Stimulated activated memory B cell treated with anti-CD40 and anti-IgM and Interleukin-4, amounts not matched to agents 10 μg/mL and 1 μg/mL and 100 μg/mL, for 72 hours (primary cell): ENCODE measurements around the gene TPRG1L.
A peak's percentile ranks its signal among the peaks of the same experiment; 100 is the strongest.
"Not testable (repeated sequence)": the region's sequence is repeated elsewhere in the genome, so short reads cannot be mapped to it uniquely, and the experiment has no call there.

Experiments used
- ATAC-seq: fragments of 150-1000 bp; cut with Tn5 transposase; 2 replicates; pipeline ENCODE4 v1.10.0; 2021
- H3K27ac Mint-ChIP-seq: one replicate; pipeline ENCODE4 v1.8.0; 2022; ENCODE audit warnings: mild to moderate bottlenecking, mixed read lengths
- H3K27me3 Mint-ChIP-seq: one replicate; pipeline ENCODE4 v1.8.0; 2022; ENCODE audit warnings: mixed read lengths
- H3K36me3 Mint-ChIP-seq: one replicate; pipeline ENCODE4 v1.8.0; 2022; ENCODE audit warnings: mixed read lengths
- H3K4me1 Mint-ChIP-seq: one replicate; pipeline ENCODE4 v1.8.0; 2022; ENCODE audit warnings: mixed read lengths
- H3K4me3 Mint-ChIP-seq: one replicate; pipeline ENCODE4 v1.8.0; 2022; ENCODE audit warnings: mild to moderate bottlenecking, moderate library complexity, mixed read lengths
- H3K9me3 Mint-ChIP-seq: one replicate; pipeline ENCODE4 v1.8.0; 2022; ENCODE audit warnings: mixed read lengths

The TPRG1L gene

DNA sequence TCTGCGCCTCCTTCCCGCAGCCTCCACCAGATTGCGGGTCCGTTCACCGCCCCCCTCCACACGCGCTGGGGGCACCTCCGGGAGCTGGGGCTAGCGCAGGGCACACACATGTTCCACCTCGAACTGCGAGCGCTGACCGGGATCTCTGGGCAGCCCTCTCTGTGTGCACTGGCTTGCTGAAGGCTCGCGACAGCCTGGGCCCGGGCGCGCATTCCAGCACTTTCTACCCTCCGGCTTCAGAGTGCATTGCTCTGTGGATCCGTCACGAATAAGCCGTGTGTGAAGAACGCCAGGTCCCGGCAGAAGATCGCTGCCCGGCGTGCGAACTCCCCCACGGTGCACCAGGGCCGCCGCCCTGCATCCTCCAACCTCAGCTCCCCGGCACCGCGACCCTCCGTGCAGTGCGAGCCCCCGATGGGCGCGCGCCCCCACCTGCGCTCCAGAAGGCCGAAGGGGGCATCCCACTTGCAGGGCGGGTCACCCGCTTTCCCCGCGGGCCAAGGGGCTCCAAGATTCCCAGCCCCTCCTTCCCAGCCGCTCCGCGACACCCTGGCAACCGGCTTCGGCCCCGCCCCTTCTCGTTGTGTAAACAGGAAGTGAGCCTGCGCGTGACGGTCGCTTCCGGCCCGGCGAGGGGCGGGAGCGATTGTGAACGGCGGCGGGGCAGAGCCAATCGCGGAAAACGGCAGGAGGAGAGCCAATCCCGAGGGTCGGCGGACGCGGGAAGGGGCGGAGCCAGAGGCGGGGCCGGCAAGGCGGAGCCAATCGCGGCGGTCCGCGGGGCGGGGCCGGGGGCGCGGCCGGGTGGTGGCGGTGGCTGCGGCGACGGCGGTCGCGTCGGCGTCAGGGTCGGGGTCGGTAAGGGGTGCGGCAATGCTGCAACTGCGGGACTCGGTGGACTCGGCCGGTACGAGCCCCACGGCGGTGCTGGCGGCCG is at the start of gene TPRG1L:
TSS of gene TPRG1L (plus strand) at position 816 of the 937 bp plus-strand sequence. CDS start at position 874, 58 bp downstream.
- peak; percentile 98 for ATAC-seq
- H3K9me3 Mint-ChIP-seq = no peaks in the 10 kb centered on the region
- H3K4me3 Mint-ChIP-seq = peak within 1 kb of the TSS; percentile 87
- H3K27me3 Mint-ChIP-seq = no peaks in the 10 kb centered on the region
- peaks cover 8% of the 10 kb centered on the region for H3K36me3 Mint-ChIP-seq
- H3K27ac Mint-ChIP-seq = peak within 1 kb of the TSS; percentile 83
- peaks cover 47% of the 10 kb centered on the region for H3K4me1 Mint-ChIP-seq

DNA sequence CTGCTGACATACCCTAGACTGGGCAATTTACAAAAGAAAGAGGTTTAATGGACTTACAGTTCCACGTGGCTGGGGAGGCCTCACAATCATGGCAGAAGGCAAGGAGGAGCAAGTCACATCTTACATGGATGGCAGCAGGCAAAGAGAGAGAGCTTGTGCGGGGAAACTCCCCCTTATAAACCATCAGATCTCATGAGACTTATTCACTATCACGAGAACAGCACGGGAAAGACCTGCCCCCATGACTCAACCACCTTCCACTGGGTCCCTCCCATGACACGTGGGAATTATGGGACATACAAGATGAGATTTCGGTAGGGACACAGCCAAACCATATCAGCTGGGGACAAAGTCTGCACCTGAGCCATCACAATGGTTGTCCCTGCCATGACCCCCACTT is 49.3 kb upstream of the TPRG1L start:
- not testable (repeated sequence) for ATAC-seq, H3K36me3 Mint-ChIP-seq, H3K4me3 Mint-ChIP-seq, H3K9me3 Mint-ChIP-seq, H3K27ac Mint-ChIP-seq
- H3K27me3 Mint-ChIP-seq = peaks cover 43% of the 10 kb centered on the region
- peaks cover 22% of the 10 kb centered on the region for H3K4me1 Mint-ChIP-seq

DNA sequence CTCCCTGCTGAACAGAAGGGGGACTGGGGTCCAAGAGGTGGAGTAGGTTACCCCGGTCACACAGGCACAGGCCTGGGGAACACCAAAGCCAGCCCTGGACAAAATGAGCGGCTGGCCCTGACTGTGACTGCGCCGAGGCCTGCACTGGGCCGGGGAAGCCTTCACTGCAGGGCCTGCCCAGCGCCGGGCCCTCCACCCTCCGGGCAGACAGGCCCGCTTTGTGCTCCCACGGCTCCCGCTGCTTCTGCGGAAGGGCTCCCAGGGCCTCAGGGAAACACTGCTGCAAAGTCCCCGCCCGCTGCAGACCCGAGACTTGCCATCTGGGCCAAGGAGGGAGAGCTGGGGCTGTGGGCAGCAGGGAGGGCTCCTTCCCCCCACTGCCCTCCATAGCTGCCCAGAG is 48.8 kb upstream of the TPRG1L start:
- no peak for ATAC-seq
- H3K9me3 Mint-ChIP-seq = peaks cover 3% of the 10 kb centered on the region
- peaks cover 17% of the 10 kb centered on the region for H3K4me1 Mint-ChIP-seq
- H3K27ac Mint-ChIP-seq = no peak overlapping the region
- peaks cover 40% of the 10 kb centered on the region for H3K27me3 Mint-ChIP-seq
- H3K4me3 Mint-ChIP-seq = no peak overlapping the region
- no peaks in the 10 kb centered on the region for H3K36me3 Mint-ChIP-seq

DNA sequence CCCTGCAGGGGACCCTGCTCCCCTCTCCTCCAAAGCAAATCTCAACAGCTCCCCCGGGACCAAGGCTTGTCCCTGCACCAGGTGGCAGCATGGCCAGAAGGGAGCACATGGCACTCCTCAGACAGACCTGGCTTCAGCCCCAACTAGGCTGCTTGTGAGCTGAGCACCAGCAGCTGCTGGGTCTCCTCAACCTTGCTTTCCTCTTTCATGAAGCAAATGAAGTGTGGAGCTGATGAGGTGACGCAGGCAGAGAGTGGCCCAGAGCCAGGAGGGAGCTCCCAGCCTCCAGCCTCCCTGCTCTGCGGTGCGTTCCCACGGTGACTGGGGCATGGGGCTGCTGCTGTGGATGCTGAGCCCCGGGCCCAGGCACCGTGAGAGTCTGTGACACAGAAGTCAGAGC is 47.5 kb upstream of the TPRG1L start:
- peaks cover 3% of the 10 kb centered on the region for H3K9me3 Mint-ChIP-seq
- H3K27ac Mint-ChIP-seq = no peak overlapping the region
- peaks cover 16% of the 10 kb centered on the region for H3K4me1 Mint-ChIP-seq
- no peaks in the 10 kb centered on the region for H3K36me3 Mint-ChIP-seq
- ATAC-seq = no peak
- no peak overlapping the region for H3K4me3 Mint-ChIP-seq
- peaks cover 40% of the 10 kb centered on the region for H3K27me3 Mint-ChIP-seq

DNA sequence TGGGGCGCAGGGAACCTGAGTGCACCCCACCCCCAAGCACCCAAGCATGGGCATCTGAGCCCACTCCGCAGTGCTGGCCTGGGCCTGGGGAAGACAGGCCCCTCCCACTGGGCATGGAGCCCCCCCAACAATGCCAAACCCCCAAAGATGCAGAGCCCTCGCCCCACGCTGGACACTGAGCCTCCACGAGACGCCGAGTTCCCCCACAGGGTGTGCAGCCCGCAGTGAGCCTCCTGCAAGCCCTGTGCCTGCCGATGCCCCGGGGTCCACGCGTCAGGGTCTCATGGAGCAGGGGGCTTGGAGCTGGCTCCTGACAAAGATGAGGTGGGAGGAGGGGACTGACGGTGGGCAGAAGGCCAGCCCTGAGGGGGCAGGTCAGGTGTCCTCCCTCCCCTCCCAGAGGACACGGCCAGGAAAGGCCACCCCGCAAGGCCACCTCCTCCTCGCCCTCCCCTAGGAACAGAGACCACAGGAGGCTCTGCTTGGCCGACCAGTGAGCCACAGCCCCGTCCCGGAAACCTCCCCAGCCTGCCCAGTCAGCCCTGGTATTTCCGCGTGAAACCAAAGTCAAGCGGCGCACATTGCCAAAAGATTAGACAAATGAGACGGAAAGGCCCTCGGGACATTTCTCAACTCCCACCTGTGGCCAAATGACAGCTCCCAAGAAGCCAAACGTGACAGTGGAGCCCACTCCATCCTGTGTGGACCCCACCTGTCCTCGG is 46.9 kb upstream of the TPRG1L start:
- H3K27me3 Mint-ChIP-seq = peaks cover 36% of the 10 kb centered on the region
- peaks cover 3% of the 10 kb centered on the region for H3K9me3 Mint-ChIP-seq
- no peak overlapping the region for H3K4me3 Mint-ChIP-seq
- peak; percentile 61 for ATAC-seq
- no peak overlapping the region for H3K27ac Mint-ChIP-seq
- peaks cover 16% of the 10 kb centered on the region for H3K4me1 Mint-ChIP-seq
- H3K36me3 Mint-ChIP-seq = no peaks in the 10 kb centered on the region

DNA sequence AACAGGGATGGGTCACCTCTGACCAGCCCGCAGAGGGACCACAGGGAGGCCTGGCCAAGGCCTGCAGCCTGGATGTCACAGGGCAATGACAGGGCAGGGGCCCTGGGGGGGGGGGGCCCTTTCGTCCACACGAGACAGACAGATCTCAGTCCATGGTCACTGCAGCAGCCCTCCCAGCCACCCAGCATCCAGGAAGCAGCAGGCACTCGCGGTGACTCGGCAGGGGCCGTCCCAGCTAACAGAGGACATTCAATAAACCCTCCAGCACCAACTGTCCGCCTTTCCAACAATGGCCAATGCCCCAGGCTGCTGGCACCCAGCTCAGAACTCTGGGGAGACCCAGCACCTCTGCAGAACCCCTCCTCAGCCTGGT is 46.4 kb upstream of the TPRG1L start:
- no peak overlapping the region for H3K27ac Mint-ChIP-seq
- no peak overlapping the region for H3K4me3 Mint-ChIP-seq
- no peaks in the 10 kb centered on the region for H3K36me3 Mint-ChIP-seq
- H3K4me1 Mint-ChIP-seq = peaks cover 16% of the 10 kb centered on the region
- peak; percentile 13 for ATAC-seq
- H3K27me3 Mint-ChIP-seq = peaks cover 32% of the 10 kb centered on the region
- peaks cover 3% of the 10 kb centered on the region for H3K9me3 Mint-ChIP-seq

DNA sequence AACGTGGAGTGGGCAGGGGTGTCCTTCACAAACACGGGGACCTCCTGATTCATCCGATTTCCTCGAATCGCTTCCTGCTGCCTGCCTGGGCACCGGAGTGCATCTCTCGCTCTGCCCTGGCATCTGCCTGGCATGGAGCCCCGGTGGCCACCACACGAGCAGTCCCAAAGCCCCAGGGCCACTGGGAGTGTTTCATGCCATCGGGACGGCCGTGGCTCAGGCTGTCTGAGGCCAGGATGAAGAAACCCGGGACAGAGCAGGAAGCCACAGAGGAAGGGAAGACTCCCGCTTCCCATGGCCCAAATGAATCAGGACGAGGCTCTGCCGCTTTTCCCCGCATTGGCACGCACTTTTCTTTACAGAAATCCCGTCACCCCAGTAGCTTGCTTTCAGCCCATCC is 45.9 kb upstream of the TPRG1L start:
- Mint-ChIP-seq H3K27me3 (peaks cover 32% of the 10 kb centered on the region), H3K4me1 (peaks cover 16% of the 10 kb centered on the region), H3K36me3 (no peaks in the 10 kb centered on the region), H3K4me3 (no peak overlapping the region), H3K9me3 (peaks cover 3% of the 10 kb centered on the region), H3K27ac (no peak overlapping the region)
- ATAC-seq = no peak

DNA sequence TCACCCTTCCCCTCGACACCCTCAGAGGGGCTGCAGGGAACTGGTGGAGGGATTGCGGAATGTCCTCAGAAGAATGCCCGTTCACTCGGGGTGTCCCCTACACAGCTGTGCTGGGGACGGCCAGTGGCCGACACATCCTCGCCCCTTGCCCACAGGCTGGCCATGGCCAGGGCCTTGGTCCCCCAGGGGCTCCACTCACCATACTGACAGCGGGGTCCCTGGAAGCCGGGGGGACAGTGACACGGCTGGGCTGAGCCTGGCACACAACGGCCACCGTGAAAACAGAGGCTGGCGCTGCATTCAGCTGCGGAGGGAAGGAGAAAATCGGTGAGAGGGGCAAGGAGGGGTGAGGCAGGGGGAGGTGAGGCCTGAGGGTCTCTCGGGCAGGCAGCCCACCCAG is 45.2 kb upstream of the TPRG1L start:
- Mint-ChIP-seq H3K4me1 (peaks cover 16% of the 10 kb centered on the region), H3K27me3 (peaks cover 32% of the 10 kb centered on the region), H3K27ac (no peak overlapping the region), H3K36me3 (no peaks in the 10 kb centered on the region), H3K4me3 (no peak overlapping the region), H3K9me3 (peaks cover 3% of the 10 kb centered on the region)
- ATAC-seq = no peak

DNA sequence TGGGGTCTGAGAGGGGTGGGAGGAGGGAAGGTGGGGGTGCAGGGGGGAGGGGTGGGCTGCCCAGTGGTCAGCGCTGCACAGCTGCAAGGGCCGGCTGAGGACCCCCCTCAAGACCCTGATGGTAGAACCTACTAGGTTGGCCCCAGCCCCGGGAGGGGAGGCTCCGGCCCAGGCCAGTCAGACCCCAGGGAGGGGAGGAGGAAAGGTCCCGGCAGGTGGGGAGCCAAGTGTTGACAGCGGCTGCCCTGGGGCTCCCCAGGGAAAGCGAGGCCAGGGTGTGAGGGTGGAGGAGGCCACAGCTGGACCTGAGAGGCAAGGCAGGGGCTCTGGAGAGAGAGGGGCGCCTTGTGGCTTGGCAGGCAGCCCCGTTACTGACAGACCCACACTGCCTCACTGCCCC is 44.6 kb upstream of the TPRG1L start:
- H3K27me3 Mint-ChIP-seq = peaks cover 32% of the 10 kb centered on the region
- peaks cover 16% of the 10 kb centered on the region for H3K4me1 Mint-ChIP-seq

DNA sequence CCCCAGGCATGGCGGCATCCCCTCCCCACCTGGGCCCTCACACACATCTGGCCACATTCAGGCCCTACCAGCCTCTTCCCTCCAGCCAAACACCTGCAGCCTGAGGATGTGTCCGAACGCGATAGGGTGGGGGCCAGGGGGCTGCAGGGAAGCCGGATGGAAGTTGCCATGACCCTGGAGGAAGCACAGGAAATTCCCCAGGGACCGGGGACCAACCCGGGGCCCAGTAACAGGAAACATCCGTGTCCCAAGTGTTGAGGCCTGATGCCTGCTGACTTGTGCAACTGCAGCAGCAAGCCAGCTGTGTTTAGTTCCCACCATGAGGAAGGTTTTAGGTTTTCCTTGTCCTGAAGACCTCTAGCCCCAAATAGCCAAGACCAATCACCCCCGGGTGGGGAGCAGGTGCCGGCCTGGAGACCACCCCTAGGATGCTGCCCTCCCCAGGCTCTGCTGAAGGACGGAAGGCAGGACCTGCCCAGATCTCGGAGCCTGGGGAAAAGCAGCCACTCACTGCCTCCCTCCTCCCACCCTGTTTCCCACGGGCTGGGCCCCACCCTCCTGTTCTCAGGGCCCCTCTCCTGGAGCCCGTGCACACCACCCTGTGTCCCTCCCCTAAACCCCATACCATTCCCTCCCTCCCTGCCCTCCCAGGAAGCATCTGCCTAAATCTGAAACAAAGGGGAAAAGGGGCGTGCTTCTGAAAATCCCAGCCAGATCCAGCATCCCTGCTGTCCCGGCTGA is 43.3 kb upstream of the TPRG1L start:
- Mint-ChIP-seq H3K9me3 (no peaks in the 10 kb centered on the region), H3K27me3 (peaks cover 32% of the 10 kb centered on the region), H3K4me1 (peaks cover 16% of the 10 kb centered on the region), H3K4me3 (no peak overlapping the region), H3K27ac (no peak overlapping the region), H3K36me3 (no peaks in the 10 kb centered on the region)
- no peak for ATAC-seq

More for the DNA sequence above, 44.6 kb upstream of the TPRG1L start:
- no peak overlapping the region for H3K27ac Mint-ChIP-seq
- H3K9me3 Mint-ChIP-seq = peaks cover 3% of the 10 kb centered on the region
- no peaks in the 10 kb centered on the region for H3K36me3 Mint-ChIP-seq
- H3K4me3 Mint-ChIP-seq = no peak overlapping the region
- no peak for ATAC-seq

DNA sequence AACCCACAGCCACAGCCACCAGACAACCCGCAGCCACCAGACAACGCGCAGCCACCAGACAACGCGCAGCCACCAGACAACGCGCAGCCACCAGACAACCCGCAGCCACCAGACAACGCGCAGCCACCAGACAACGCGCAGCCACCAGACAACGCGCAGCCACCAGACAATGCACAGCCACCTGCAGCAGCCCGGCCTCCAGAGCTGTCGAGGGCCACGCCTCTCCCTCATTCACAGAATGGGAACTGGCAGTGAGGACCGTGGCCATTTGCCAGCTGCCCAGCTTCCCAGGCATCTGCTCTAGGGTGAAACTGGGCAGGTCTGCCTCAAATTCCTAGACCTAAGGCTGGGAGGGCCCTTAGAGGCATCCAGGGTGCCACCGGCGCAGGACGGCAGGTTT is 41.1 kb upstream of the TPRG1L start:
- not testable (repeated sequence) for H3K9me3 Mint-ChIP-seq, ATAC-seq, H3K4me1 Mint-ChIP-seq, H3K36me3 Mint-ChIP-seq, H3K4me3 Mint-ChIP-seq, H3K27ac Mint-ChIP-seq
- H3K27me3 Mint-ChIP-seq = peaks cover 12% of the 10 kb centered on the region

DNA sequence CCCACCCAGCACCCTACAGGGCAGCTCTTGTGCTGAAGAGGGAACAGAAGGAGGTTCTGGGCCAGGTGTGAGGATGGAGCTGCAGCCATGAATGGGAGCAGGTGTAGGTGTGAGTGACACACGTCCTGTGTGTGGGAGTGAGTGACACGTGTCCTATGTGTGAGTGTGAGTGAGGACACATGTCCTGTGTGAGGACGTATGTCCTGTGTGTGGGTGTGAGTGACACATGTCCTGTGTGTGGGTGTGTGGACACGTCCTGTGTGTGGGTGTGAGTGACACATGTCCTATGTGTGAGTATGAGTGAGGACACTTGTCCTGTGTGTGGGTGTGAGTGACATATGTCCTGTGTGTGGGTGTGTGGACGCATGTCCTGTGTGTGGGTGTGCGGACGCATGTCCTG is 39.9 kb upstream of the TPRG1L start:
- Mint-ChIP-seq H3K4me3 (no peak overlapping the region), H3K27me3 (peaks cover under 1% of the 10 kb centered on the region), H3K27ac (no peak overlapping the region), H3K36me3 (no peaks in the 10 kb centered on the region), H3K4me1 (no peaks in the 10 kb centered on the region), H3K9me3 (no peaks in the 10 kb centered on the region)
- no peak for ATAC-seq

DNA sequence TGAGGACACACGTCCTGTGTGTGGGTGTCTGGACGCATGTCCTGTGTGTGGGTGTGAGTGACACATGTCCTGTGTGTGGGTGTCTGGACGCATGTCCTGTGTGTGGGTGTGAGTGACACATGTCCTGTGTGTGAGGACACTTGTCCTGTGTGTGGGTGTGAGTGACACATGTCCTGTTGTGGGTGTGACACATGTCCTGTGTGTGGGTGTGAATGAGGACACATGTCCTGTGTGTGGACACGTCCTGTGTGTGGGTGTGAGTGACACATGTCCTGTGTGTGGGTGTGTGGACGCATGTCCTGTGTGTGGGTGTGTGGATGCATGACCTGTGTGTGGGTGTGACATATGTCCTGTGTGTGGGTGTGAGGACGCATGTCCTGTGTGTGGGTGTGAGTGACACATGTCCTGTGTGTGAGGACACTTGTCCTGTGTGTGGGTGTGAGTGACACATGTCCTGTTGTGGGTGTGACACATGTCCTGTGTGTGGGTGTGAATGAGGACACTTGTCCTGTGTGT is 39.4 kb upstream of the TPRG1L start:
- H3K27me3 Mint-ChIP-seq, H3K4me1 Mint-ChIP-seq, H3K36me3 Mint-ChIP-seq, H3K4me3 Mint-ChIP-seq, ATAC-seq, H3K27ac Mint-ChIP-seq, H3K9me3 Mint-ChIP-seq: not testable (repeated sequence)

DNA sequence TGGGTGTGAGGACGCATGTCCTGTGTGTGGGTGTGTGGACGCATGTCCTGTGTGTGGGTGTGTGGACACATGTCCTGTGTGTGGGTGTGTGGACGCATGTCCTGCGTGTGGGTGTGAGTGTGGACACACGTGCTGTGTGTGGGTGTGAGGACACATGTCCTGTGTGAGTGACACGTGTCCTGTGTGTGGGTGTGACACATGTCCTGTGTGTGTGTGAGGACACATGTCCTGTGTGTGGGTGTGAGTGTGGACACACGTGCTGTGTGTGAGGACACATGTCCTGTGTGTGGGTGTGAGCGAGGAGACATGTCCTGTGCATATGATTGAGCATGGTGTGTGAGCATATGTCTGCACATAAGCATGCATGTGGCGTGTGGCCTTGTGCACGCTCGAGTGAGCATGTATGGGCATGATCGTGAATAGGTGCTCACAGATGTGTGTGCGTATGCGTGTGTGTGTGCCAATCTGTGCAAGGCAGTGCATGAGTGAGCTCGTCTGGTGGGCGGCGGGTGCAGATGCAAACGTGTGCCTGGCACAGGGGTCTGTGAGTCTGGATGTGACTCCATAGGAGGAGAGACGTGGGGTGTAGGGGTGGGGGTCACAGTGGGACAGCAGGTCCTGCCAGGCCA is 38.8 kb upstream of the TPRG1L start:
- H3K27ac Mint-ChIP-seq = no peak overlapping the region
- no peak for ATAC-seq
- no peaks in the 10 kb centered on the region for H3K9me3 Mint-ChIP-seq
- H3K27me3 Mint-ChIP-seq = peaks cover 8% of the 10 kb centered on the region
- no peaks in the 10 kb centered on the region for H3K36me3 Mint-ChIP-seq
- no peaks in the 10 kb centered on the region for H3K4me1 Mint-ChIP-seq
- H3K4me3 Mint-ChIP-seq = no peak overlapping the region
